Hematopoietic multipotent progenitor cell (in vitro differentiated cells): ENCODE data around the gene TROAP. TPM values are rescaled to one million over a fixed set of nuclear protein-coding genes. Genes with fewer than 3 reads are reported as not detected.
"Not testable (repeated sequence)": the region's sequence is repeated elsewhere in the genome, so short reads cannot be mapped to it uniquely, and the experiment has no call there.

Experiments used
- DNase-seq, 3 donors: peaks; one replicate each; pipeline ENCODE4 v3.0.0-alpha.2; 2011 to 2015; ENCODE audit warnings: low read depth in 2 of 3, low spot score in 2 of 3
- total RNA-seq: library from RNA; depleted of rRNA; stranded (reverse); fragments of >200 nt; gene quantifications from one replicate; pipeline ENCODE4 v1.2.3, GENCODE V29; 2012

TROAP gene
- total RNA-seq, 1 donor: 2.2 TPM

- no peak for DNase-seq
Measured at GRCh38 chr12:49328816-49329215, 5.8 kb downstream of the TROAP start.

DNA sequence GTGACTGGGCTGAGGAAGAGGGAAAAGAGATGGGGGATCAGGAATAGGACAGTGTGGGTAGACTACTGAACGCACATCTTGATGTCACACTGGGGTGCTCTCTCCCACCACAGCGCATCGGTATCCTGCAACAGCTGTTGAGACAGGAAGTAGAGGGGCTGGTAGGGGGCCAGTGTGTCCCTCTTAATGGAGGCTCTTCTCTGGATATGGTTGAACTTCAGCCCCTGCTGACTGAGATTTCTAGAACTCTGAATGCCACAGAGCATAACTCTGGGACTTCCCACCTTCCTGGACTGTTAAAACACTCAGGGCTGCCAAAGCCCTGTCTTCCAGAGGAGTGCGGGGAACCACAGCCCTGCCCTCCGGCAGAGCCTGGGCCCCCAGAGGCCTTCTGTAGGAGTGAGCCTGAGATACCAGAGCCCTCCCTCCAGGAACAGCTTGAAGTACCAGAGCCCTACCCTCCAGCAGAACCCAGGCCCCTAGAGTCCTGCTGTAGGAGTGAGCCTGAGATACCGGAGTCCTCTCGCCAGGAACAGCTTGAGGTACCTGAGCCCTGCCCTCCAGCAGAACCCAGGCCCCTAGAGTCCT lies 7.1 kb downstream of the TROAP start:
- DNase-seq: no peak

DNA sequence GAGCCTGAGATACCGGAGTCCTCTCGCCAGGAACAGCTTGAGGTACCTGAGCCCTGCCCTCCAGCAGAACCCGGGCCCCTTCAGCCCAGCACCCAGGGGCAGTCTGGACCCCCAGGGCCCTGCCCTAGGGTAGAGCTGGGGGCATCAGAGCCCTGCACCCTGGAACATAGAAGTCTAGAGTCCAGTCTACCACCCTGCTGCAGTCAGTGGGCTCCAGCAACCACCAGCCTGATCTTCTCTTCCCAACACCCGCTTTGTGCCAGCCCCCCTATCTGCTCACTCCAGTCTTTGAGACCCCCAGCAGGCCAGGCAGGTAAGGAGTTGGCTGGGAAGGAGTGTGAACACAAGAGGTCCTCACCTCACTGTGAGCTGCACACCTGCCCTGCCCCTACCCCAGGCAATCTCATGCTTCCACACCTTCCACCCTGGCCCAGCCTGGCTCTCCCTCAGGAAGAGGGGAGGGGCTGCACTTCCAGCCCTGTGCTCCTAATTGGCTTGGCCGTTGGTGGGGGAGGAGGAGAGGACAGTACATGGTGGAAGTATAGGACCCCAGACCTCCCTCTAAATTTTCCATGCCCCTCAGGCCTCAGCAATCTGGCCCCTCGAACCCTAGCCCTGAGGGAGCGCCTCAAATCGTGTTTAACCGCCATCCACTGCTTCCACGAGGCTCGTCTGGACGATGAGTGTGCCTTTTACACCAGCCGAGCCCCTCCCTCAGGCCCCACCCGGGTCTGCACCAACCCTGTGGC lies 7.8 kb downstream of the TROAP start:
- DNase-seq: no peak

GRCh38 chr12:49331380-49332222 lies 8.5 kb downstream of the TROAP start:
- no peak for DNase-seq

- no peak for DNase-seq
Measured at GRCh38 chr12:49332441-49332861, 9.4 kb downstream of the TROAP start.

DNA sequence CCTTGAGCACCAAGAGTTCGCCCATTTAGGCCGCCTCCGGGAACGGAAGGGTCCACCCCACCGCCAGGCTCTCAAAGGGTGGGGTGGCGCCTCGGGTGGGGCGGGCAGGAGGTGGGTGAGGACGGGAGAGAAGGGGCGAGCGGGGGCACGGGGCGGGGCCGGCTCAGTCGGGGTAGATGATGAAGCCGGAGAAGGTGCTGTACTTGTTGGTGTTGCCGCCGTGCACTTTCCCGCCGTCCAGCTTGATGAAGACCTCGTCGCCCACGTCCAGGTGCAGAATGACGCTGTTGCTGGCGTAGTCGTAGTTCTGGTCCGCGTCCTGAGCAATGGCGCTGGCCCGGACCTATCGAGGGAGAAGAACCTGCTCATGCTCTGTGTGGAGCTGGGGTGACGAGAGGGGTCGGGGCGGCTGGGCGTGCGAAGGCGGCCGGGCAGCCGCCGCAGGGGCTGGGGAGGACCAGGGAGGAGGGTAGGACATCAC lies 9.9 kb downstream of the TROAP start:
- no peak for DNase-seq

DNA sequence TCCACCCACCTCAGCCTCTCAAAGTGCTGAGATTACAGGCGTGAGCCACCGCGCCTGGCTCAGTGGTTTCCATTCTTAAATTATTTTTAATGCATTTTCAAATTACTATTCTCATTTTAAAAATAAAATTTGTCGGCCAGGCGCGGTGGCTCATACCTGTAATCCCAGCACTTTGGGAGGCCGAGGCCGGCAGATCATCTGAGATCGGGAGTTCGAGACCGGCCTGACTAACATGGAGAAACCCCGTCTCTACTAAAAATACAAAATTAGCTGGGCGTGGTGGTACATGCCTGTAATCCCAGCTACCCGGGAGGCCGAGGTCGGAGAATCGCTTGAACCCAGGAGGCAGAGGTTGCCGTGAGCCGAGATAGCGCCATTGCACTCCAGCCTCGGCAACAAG lies 10.7 kb downstream of the TROAP start:
- DNase-seq: not testable (repeated sequence)

- no peak for DNase-seq
Measured at GRCh38 chr12:49334226-49334625, 11.2 kb downstream of the TROAP start.

DNA sequence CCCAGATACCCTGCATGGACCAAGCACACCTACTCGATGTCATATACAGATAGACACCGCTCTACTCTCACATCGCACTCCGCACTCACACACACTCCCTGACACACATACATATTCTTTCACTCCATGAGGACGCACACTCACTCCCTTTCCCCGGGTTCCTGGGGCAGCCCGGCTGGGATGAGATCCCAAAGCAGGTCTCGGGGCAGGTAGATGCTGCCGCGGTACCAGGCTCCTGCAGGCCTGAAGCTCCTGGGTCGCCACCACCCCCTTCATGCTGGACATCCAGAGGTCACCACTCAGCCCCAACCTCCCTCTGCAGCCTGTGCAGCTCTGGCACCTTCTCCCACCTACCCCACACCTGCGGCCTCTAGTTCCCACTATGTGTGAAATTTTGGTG lies 11.6 kb downstream of the TROAP start:
- no peak for DNase-seq

DNA sequence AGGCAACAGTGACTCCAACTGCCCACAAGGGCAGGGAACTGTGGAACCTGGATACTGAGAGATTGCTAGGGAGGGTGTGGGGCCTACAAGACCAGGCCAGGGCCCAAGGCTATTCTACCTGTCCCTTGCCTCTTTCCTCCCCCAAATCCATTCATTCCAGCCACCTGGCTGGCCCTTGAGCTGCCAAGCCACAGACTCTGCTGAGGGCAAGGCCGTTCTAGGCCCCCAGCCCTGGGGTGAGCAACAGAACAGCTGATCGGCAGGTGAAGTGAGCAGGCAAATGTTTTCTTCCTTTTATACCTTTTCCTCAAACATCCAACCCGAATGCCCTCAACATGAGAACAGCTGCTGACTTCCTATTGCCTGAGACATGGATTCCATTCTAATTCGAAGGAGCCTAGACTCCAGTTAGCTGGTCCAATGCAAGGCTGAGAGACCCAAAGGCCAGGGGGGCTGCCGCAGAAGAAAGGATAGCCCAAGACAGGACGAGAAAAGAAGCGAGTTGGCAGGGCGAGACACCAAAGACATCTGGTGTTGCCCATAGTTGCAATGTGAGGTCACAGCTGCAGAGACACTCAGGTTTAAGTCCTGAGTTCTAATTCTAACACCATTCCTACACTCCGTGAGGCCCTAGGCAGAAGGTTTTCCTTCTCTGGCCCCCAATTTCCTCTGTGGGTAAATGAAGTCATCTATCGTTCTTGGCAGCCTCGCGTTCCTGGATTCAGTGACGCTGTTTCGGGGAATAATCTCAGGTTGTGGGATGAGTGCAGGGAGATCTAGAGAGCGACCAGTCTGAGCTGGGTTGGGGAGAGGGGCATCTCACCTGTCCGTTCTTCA lies 12.3 kb downstream of the TROAP start:
- DNase-seq: no peak

- DNase-seq: no peak
Measured at GRCh38 chr12:49335955-49336644, 13.0 kb downstream of the TROAP start.

DNA sequence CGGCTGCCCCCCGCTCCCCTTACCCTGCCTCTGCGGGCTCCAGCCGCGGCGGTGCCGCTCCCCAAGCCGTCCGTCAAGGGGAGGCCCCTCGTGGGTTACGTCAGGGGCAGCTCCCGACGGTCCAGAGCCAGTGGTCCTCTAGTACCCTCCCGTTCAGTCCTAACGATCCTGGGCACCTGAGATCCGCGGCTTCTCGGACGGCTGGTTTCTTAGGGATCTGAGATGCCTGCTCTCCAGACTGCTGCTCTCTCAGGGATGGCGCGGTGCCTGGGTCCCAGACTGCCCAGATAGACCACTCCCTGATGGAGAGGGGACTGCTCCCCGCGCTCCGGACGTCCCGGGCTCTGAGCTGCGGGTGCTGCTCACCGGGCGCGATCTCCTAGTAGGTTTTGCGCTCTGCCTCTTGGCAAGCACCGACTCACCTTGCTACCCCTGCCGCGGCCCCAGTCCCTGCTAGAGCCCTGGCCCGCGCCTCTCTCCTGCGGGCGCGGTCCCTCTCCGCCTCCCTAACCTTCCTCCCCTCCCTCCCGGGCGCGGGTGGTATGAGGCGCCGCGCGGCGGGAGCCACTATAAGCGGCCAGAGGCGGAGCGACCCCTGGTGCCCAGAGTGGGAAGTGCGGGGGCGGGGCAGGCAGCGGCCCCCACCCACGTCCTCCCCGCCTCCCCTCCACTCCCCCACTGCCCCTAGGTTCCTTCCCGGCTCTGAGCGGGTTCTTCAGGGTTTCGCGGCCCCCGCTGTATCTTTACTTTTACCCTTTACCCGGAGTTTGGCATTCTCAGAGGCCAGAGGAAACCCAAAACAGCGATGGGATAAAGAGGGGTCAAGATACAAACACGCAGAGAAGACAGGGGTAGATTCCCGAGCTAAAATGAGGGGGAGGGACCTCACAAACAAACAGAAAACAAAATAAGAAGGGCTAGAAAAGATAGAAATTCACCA lies 13.9 kb downstream of the TROAP start, which contains the start of gene C1QL4:
Gene C1QL4, minus strand, starts transcription at position 544 of the 940 bp plus-strand sequence. CDS start 711 bp downstream, outside the sequence.
- DNase-seq: peak; percentile 73 to 87 (median 82)

DNA sequence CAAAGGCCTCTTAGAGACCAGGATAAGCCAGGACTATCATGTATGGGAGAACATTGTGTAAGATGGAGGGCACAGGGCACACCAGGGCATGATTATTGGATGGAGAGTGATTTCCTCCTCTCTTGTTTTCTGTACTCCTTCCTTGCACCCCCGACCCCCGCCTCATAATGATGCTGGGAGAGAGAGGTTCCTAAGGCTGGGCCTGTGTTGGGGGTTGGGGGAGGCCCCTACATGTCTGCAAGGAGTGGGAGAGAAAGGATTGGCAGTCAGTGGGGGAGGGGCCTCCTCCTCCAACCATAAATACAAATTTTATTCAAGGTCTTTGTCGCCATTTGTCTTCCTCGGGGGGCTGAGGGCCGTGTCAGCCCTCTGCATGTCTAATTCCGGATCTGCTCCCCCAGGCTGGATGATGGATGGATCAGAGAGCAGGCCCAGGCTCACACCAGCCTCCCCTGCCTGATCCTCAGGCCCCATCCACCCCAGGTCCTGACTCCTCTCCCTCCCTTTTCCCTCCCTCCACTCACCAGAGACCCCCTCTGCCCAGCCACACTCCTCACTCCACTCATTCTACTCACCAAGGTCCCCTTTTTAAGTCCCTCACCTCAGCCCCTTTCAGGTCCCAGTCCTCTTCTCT lies 15.9 kb downstream of the TROAP start:
- DNase-seq: no peak

DNA sequence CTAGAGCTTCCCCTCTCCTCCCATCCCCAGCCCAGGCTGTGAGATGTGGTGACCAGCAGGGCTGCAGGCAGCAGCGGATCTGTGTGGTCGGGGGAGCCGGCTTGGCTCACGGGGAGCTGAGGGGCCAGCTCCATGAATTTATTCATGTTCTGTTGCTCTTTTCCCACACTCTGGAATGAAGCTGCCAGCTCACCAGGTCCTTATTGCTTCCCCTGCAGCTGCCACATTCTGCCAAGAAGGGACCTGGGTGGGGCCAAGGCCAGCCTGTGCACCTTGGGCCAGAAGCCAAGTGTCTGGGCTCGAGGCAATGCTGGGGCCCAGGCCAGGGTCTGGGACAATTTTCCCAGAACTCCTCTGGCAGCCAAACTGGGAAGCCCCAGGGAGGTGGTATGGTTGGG lies 16.4 kb downstream of the TROAP start:
- no peak for DNase-seq

GRCh38 chr12:49340095-49340870 lies 17.2 kb downstream of the TROAP start:
- no peak for DNase-seq

DNA sequence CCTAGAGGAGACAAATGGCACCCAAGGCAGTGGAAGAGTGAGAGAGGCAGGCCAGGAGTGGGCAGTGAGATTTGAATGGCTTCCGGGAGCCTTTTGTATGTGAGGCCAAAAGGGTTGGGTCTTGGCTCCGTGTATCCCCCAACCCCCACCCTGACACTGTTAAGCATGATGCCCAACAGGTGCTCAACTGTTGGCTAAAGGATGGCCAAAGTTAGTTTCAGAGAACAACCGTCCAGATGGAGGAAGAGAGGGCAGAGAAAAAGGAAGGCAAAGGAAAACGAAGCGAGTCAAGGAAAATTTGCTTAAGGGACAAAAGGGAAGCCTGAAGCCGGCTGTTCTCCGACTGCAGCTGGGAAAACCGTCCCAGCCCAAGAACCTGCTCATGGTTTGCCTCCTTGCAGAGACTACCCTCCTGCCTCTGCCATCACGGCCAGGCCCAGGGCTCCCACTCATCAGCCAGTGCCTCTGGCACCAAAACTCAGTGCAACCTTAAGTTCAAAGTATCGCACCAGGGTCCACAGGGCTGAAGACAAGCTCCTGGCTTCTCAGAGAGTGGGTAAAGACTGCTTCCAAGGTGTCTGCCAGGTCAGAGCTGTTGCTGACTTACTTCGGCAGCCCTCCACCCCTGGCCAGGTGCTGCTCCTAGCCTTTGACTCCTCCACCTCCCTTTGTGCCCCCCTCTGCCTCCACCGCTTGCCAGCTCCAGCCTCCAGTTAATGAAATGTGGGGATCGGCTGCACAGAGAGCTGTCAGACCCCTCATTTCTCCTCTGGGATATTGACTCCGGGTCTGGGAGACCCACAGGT lies 18.1 kb downstream of the TROAP start:
- DNase-seq: no peak

DNA sequence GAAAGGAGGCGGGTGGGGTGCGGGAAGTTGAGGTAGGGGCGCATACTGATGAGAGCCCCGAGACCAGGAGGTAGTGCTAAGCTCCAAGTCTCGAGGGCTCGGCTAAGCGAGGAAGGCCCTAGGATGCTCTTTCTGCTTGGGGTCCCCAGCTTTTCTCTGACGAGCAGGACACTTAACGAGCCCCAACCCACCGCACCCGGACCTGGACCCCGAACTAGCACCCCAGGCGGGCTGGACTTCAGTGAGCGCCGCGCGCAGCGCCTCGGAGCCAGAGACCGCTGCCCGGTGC lies 18.7 kb downstream of the TROAP start:
- no peak for DNase-seq
